GM21423 (cell line): ENCODE results near the gene LRRFIP1.
"Not testable (repeated sequence)": the region's sequence is repeated elsewhere in the genome, so short reads cannot be mapped to it uniquely, and the experiment has no call there.

Experiments
- ATAC-seq: cut with Tn5 transposase; IDR thresholded peaks from one replicate; pipeline ENCODE4 v1.9.1; 2021; ENCODE audit warnings: mild to moderate bottlenecking, moderate library complexity; ENCODE audit not compliant: unreplicated experiment

The LRRFIP1 gene

GRCh38 chr2:237627441-237628246 is at the start of gene LRRFIP1:
LRRFIP1 (plus strand) TSS chr2:237627587; CDS start chr2:237627645, 58 bp downstream.
- ATAC-seq = no peak

- ATAC-seq = no peak
These were observed 49.2 kb upstream of the LRRFIP1 start for GRCh38 chr2:237577956-237578870.

- ATAC-seq = no peak
These were observed 46.1 kb upstream of the LRRFIP1 start for GRCh38 chr2:237581326-237581725.

GRCh38 chr2:237581751-237582746 is 45.3 kb upstream of the LRRFIP1 start:
- ATAC-seq = no peak

GRCh38 chr2:237583385-237584295 is 43.7 kb upstream of the LRRFIP1 start:
- ATAC-seq = no peak

- ATAC-seq = no peak
These were observed 41.7 kb upstream of the LRRFIP1 start for GRCh38 chr2:237585590-237586221.

GRCh38 chr2:237588044-237588696 is 39.2 kb upstream of the LRRFIP1 start:
- no peak for ATAC-seq

GRCh38 chr2:237590272-237591140 is 36.9 kb upstream of the LRRFIP1 start, which contains the start of gene RAB17:
RAB17 (minus strand) TSS chr2:237590734; CDS start chr2:237586154, 4,580 bp downstream.
- ATAC-seq = no peak

- no peak for ATAC-seq
These were observed 36.1 kb upstream of the LRRFIP1 start for GRCh38 chr2:237591141-237591881.

GRCh38 chr2:237592425-237592980 is 34.9 kb upstream of the LRRFIP1 start:
- ATAC-seq = no peak

- ATAC-seq = no peak
These were observed 34.4 kb upstream of the LRRFIP1 start for GRCh38 chr2:237593036-237593435.

GRCh38 chr2:237593596-237594320 is 33.6 kb upstream of the LRRFIP1 start:
- no peak for ATAC-seq

- ATAC-seq = no peak
These were observed 32.9 kb upstream of the LRRFIP1 start for GRCh38 chr2:237594514-237594871.

GRCh38 chr2:237595829-237596519 is 31.4 kb upstream of the LRRFIP1 start:
- not testable (repeated sequence) for ATAC-seq

GRCh38 chr2:237596520-237597195 is 30.7 kb upstream of the LRRFIP1 start:
- no peak for ATAC-seq
